Measurements from ENCODE around the gene EPB41L1.

Gene EPB41L1

GRCh38 chr20:36154700-36155628 lies at the start of gene EPB41L1:
EPB41L1 (plus strand) TSS chr20:36154740; CDS start chr20:36173778, 19,038 bp downstream.
- DNase-seq, result no peak

GRCh38 chr20:36104856-36105255 lies 49.7 kb upstream of the EPB41L1 start:
- DNase-seq, result no peak

GRCh38 chr20:36105711-36106226 lies 48.8 kb upstream of the EPB41L1 start:
- no peak for DNase-seq

- DNase-seq, result no peak
Observed at GRCh38 chr20:36106606-36107005, 47.9 kb upstream of the EPB41L1 start.

GRCh38 chr20:36107881-36108280 lies 46.7 kb upstream of the EPB41L1 start:
- no peak for DNase-seq

GRCh38 chr20:36109251-36109947 lies 45.1 kb upstream of the EPB41L1 start:
- DNase-seq, result no peak

- no peak for DNase-seq
Observed at GRCh38 chr20:36110994-36111393, 43.5 kb upstream of the EPB41L1 start.

GRCh38 chr20:36112112-36112511 lies 42.4 kb upstream of the EPB41L1 start:
- DNase-seq, result no peak

GRCh38 chr20:36113036-36113435 lies 41.5 kb upstream of the EPB41L1 start:
- no peak for DNase-seq

- no peak for DNase-seq
Observed at GRCh38 chr20:36113566-36114250, 40.8 kb upstream of the EPB41L1 start.

GRCh38 chr20:36114707-36115106 lies 39.8 kb upstream of the EPB41L1 start:
- DNase-seq, result no peak

GRCh38 chr20:36115925-36116324 lies 38.6 kb upstream of the EPB41L1 start:
- DNase-seq, result no peak

GRCh38 chr20:36116807-36117441 lies 37.6 kb upstream of the EPB41L1 start:
- no peak for DNase-seq

GRCh38 chr20:36117638-36118037 lies 36.9 kb upstream of the EPB41L1 start:
- no peak for DNase-seq

- DNase-seq, result no peak
Observed at GRCh38 chr20:36118371-36118770, 36.2 kb upstream of the EPB41L1 start.

GRCh38 chr20:36119537-36119936 lies 35.0 kb upstream of the EPB41L1 start:
- no peak for DNase-seq

GRCh38 chr20:36120241-36120640 lies 34.3 kb upstream of the EPB41L1 start:
- DNase-seq, result no peak

GRCh38 chr20:36120991-36121390 lies 33.5 kb upstream of the EPB41L1 start:
- no peak for DNase-seq

- DNase-seq, result no peak
Observed at GRCh38 chr20:36121981-36122930, 32.3 kb upstream of the EPB41L1 start.

- DNase-seq, result no peak
Observed at GRCh38 chr20:36122931-36123288, 31.6 kb upstream of the EPB41L1 start.

- DNase-seq, result no peak
Observed at GRCh38 chr20:36125097-36125496, 29.4 kb upstream of the EPB41L1 start.

Measured in NCI-H1694 treated with DMSO at 0.1 percent for 48 hours (cell line).